ENCODE results near the gene OR10H3.
"Not testable (repeated sequence)": the region's sequence is repeated elsewhere in the genome, so short reads cannot be mapped to it uniquely, and the experiment has no call there.

The OR10H3 gene

GRCh38 chr19:15737722-15738121, at the start of gene OR10H3:
Gene OR10H3 (plus strand): TSS chr19:15737985. CDS start chr19:15741393, 3,408 bp downstream.
- DNase-seq (ENCODE audit: low spot score), result no peak

- DNase-seq (ENCODE audit: low spot score), result no peak
These were observed 41.1 kb upstream of the OR10H3 start for GRCh38 chr19:15696654-15697194.

GRCh38 chr19:15701757-15702533, 35.8 kb upstream of the OR10H3 start:
- no peak for DNase-seq (ENCODE audit: low spot score)

- DNase-seq (ENCODE audit: low spot score), result no peak
These were observed 35.3 kb upstream of the OR10H3 start for GRCh38 chr19:15702534-15702930.

- no peak for DNase-seq (ENCODE audit: low spot score)
These were observed 23.1 kb upstream of the OR10H3 start for GRCh38 chr19:15714638-15715037.

- no peak for DNase-seq (ENCODE audit: low spot score)
These were observed 22.1 kb upstream of the OR10H3 start for GRCh38 chr19:15715642-15716041.

- DNase-seq (ENCODE audit: low spot score), result no peak
These were observed 20.0 kb upstream of the OR10H3 start for GRCh38 chr19:15717809-15718208.

- no peak for DNase-seq (ENCODE audit: low spot score)
These were observed 16.5 kb upstream of the OR10H3 start for GRCh38 chr19:15721268-15721667.

GRCh38 chr19:15722956-15723355, 14.8 kb upstream of the OR10H3 start:
- DNase-seq (ENCODE audit: low spot score), result no peak

- no peak for DNase-seq (ENCODE audit: low spot score)
These were observed 10.1 kb upstream of the OR10H3 start, which contains the start of gene OR10H2 for GRCh38 chr19:15727724-15728123. Gene OR10H2 (plus strand): TSS chr19:15728024. CDS start chr19:15728044, 20 bp downstream.

GRCh38 chr19:15730538-15730937, 7.2 kb upstream of the OR10H3 start:
- no peak for DNase-seq (ENCODE audit: low spot score)

- DNase-seq (ENCODE audit: low spot score), result no peak
These were observed 5.4 kb upstream of the OR10H3 start for GRCh38 chr19:15732388-15732787.

GRCh38 chr19:15733895-15734294, 3.9 kb upstream of the OR10H3 start:
- no peak for DNase-seq (ENCODE audit: low spot score)

GRCh38 chr19:15740785-15741184, 3.0 kb downstream of the OR10H3 start:
- DNase-seq (ENCODE audit: low spot score), result no peak

GRCh38 chr19:15748239-15748638, 10.5 kb downstream of the OR10H3 start:
- DNase-seq (ENCODE audit: low spot score), result no peak

GRCh38 chr19:15758379-15758778, 20.6 kb downstream of the OR10H3 start:
- DNase-seq (ENCODE audit: low spot score), result no peak

- DNase-seq (ENCODE audit: low spot score), result no peak
These were observed 22.3 kb downstream of the OR10H3 start for GRCh38 chr19:15759962-15760565.

GRCh38 chr19:15769586-15769985, 31.8 kb downstream of the OR10H3 start:
- no peak for DNase-seq (ENCODE audit: low spot score)

GRCh38 chr19:15774159-15774558, 36.4 kb downstream of the OR10H3 start:
- not testable (repeated sequence) for DNase-seq (ENCODE audit: low spot score)

- DNase-seq (ENCODE audit: low spot score), result no peak
These were observed 37.5 kb downstream of the OR10H3 start for GRCh38 chr19:15775249-15775648.

- no peak for DNase-seq (ENCODE audit: low spot score)
These were observed 38.5 kb downstream of the OR10H3 start for GRCh38 chr19:15776264-15776663.

- DNase-seq (ENCODE audit: low spot score), result no peak
These were observed 39.5 kb downstream of the OR10H3 start for GRCh38 chr19:15776991-15777970.
